SH-SY5Y (cell line): ENCODE results near the gene HOXC5.

Source experiments
- GATA2 ChIP-seq: IDR thresholded peaks from 2 replicates; pipeline ENCODE4 v1.6.1; 2011; ENCODE audit warnings: mild to moderate bottlenecking, low read depth, low read length
- GATA3 ChIP-seq: IDR thresholded peaks from 2 replicates; pipeline ENCODE4 v1.6.1; 2011; ENCODE audit warnings: low read depth, mild to moderate bottlenecking, low read length, moderate library complexity

DNA sequence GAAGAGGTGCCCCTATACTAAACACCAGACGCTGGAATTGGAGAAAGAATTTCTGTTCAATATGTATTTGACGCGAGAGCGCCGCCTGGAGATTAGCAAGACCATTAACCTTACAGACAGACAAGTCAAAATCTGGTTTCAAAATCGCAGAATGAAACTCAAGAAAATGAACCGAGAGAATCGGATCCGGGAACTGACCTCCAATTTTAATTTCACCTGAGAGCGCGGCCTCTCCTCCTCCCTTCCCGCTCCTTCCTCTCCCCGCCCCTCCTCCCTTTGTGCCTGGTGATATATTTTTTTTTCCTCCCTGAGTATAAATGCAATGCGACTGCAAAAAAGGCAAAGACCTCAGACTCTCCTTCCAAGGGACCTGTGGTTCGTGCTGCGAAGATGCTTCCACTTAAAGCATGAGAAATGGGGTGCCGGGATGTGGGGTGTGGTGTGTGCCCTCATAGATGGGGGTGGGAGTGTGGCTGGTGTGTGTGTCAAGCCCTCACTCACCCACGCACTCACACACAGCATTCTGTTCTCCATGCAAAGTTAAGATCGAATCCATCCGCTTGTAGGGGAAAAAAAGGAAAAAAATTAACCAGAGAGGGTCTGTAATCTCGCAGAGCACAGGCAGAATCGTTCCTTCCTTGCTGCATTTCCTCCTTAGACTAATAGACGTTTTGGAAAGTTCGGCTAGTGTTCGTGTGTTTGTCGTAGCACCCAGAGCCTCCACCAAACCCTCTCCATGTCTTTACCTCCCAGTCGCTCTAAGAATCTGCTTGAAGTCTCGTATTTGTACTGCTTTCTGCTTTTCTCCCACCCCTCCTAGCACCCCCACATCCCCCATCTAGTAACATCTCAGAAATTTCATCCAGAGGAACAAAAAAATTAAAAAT, 43.4 kb upstream of the HOXC5 start:
- TF ChIP-seq GATA3 = no peak
- no peak for TF ChIP-seq GATA2
